ENCODE measurements around the gene EPB41L1.

EPB41L1 gene

DNA sequence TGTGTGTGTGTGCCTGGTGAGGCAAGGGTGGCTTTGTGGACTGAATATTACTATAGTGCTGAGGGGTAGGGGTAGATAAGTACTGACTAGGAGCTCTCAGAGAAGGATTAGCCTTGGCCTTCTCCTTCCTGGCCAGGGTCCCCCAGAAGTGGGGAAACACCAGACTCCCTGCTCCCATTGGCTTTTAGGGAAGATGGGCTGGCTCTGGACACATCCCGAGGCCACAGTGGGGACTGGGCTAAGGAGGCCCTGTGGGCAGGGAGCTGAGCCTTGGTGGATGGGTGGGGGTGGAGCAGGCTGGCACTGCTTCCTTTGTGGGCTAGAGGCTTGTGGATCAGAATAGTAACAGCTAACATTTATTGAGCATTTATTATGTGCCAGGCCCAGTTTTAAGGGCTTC, 3.1 kb downstream of the EPB41L1 start:
- DNase-seq, result no peak

DNA sequence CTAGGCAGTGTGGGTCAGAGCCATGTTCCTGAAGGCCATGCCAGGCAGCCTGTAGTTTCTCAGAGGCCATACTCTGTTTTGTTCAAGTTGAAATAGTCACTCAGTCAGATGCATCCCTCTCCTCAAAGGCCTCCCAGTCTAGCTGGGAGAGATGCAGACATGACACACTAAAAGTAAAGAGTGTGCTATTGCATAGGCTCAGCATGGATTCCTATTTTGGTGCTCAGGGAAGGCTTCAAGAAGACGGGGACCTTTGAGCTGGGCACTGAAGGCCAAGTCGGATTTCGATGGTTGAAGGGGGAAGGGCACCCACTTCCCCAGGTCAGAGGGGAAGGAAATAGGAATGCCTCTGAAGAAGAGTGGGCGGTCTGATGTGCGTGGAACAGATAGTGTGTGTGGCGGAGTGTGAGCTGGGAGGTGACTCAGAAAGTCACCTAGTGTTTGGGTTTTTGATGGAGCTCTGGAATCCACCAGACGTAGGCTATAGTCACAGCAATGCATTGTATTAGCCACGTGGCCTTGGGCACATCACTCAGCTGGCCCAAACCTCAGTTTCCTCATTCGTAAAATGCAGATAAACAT, 3.7 kb downstream of the EPB41L1 start:
- DNase-seq, result no peak

- no peak for DNase-seq
Observed at GRCh38 chr20:36159833-36160232, 5.3 kb downstream of the EPB41L1 start.

DNA sequence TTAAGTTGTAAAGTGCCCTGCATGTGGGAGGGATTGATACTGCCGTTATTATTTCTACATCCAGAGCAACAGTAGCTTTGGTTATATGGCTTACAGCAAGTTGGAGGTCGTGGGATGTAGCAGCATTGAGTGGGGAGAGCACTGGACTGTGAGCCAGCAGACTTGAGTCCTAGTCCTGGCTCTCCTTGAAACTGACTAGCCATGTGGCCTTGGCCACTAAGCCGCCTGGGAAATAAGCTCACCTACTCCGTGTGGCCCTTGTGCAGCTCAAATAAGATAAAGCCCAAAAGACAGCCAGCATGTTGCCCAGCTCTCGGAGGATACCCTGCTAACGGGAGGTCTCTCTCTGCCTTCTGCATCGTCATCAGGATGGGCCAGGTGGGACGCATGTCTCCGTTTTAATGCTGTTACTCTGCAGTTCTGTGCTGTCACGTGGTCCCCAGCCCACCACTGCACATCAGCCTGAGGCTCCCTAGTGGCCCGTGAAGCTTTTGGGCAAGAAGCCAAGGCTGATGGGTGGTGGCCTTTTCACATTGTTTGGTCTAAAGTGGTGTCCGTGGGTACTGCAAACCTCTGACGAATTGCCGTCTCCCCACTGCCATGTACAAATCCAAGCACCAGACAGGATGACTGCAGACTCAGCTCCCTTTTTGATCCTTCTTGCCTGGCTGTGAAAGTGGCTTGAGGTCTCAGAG, 7.9 kb downstream of the EPB41L1 start:
- DNase-seq, result peak; percentile 33

GRCh38 chr20:36167902-36168503, 13.5 kb downstream of the EPB41L1 start:
- no peak for DNase-seq

GRCh38 chr20:36170542-36171215, 16.1 kb downstream of the EPB41L1 start:
- DNase-seq, result no peak

- peak; percentile 64 for DNase-seq
Observed at GRCh38 chr20:36173451-36173933, 19.0 kb downstream of the EPB41L1 start.

GRCh38 chr20:36175016-36175415, 20.5 kb downstream of the EPB41L1 start:
- no peak for DNase-seq

DNA sequence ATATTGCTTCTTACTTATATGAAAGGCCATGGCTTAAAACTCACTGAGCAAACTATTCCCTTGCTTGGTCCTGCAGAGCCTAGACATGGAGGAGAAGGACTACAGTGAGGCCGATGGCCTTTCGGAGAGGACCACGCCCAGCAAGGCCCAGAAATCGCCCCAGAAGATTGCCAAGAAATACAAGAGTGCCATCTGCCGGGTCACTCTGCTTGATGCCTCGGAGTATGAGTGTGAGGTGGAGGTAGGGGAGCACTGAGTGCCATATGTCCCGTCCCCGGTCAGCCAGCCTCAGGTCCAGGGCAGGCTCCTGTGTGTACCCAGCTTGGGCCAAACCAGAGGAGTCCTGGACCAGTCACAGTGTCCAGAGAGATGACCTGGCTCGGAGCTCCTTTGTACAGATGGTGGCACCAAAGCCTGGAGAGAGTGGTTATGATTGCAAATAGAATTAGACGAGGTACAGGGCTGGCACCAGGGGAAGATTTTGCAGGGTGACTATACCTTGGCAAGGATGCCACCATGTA, 21.0 kb downstream of the EPB41L1 start:
- no peak for DNase-seq

DNA sequence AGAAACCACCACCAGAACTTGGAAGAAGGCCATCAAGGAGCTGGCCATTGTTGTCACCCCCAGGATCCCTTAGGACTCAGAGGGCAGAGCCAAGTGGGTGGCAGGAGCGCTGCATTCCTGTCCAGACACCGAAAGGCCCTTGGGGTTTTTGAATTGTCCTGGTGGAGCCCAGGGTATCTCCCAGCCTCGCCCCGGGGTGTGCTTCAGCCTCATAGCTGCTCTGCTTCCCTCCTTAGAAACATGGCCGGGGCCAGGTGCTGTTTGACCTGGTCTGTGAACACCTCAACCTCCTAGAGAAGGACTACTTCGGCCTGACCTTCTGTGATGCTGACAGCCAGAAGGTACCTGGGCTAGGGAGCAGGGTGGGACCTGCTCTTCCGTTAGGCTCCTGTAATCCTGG, 23.2 kb downstream of the EPB41L1 start:
- DNase-seq, result no peak

DNA sequence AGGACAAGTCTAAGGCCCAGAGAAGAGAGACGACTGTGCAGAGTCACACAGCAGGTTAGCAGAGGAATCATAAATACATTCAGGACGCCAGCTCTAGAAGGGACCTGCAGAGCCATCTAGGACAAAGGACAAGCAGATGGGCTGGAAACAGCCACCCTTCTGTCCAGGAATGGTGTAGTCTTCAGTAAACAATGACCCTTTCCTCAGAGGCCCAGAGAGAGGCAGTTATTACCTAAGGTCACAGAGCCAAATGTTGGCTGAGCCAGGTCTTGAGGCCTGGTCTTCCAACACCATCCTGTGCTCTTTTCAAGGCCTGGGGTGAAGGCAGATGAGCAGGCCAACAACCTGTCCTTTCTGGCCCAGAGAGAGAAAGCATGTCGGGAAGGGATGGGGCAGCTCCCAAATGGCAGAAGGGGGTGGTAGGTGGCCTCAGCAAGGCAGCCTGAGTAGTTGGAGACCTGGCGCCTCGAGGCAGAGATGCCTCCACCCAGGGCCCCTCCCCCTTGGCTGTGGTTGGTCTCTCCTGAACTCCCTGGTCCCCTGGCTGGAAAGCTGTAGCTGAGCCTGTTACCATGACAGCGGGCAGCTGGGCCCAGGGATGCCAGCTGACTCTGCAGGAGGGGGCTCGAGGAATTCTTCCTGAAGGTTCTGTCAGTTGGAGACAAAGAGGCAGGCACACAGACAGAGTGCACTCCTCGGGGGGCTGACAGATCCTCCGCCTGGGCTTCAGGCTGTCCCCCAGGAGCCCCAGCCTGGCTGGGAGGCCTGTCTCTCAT, 24.8 kb downstream of the EPB41L1 start:
- DNase-seq, result no peak

GRCh38 chr20:36180323-36180722, 25.8 kb downstream of the EPB41L1 start:
- no peak for DNase-seq

- DNase-seq, result no peak
Observed at GRCh38 chr20:36181934-36182603, 27.5 kb downstream of the EPB41L1 start.

- no peak for DNase-seq
Observed at GRCh38 chr20:36182604-36183154, 28.1 kb downstream of the EPB41L1 start.

DNA sequence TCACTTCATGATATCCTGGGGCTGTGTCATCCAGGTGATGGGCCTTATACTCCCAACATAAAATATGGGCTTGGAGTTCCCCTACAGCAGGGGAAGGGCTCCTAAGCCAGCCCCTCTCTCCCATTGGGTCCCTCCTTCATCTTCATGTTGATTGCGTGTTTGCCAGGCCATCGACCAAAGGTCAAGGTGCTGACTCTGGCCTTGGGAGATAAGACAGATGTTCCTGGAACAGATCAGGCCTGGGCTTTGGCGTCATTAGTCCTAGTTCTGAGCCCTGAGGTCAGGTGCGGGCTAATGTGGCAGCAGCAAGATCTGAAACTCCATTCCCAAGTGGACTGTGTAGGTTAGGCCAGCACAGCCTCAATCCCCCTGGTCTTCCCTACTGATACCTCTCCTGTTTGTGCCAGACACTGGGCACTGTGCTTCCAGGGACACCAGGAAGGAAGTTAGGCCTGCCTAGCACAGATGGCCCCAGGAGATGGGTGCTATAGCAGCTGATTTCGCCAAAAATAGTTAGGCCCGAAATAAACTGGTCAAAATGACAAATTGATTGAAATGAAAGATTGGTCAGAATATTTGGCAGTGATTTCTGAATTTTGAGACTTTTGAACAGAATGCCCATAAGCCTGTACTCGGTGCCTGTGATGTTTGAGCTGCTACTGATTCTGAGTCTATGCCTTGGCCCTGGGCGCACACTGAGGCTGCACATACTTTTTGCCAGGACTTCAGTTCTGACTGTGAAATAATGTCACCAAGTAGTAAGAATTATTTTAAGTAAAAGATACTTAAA, 28.8 kb downstream of the EPB41L1 start:
- no peak for DNase-seq

GRCh38 chr20:36184816-36185776, 30.6 kb downstream of the EPB41L1 start:
- DNase-seq, result no peak

- no peak for DNase-seq
Observed at GRCh38 chr20:36193977-36194712, 39.6 kb downstream of the EPB41L1 start.

- no peak for DNase-seq
Observed at GRCh38 chr20:36196676-36197075, 42.1 kb downstream of the EPB41L1 start.

DNA sequence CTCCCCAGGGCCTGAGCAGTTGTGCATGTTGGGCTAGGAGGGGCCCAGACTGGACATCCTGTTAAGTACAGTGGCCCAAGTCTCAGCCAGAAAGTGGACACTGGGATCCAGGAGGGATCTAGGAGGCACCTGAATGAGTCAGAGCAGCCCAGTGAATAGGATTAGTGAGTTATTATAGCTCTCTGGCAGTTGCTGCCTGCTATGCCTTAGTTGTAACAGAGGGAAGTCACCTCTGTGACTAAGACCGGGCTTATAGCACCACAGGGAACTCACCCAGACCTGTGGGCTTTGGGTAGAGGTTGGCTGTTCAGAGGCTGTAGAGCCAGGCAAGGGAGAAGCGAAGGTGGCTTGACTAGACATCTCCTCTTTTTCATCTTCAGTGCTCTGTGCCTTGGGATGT, 42.7 kb downstream of the EPB41L1 start:
- DNase-seq, result no peak
